Left lung (tissue), 10 donors: Measurements from ENCODE around the gene DNM3. TPM values are rescaled to one million over a fixed set of nuclear protein-coding genes. Genes with fewer than 3 reads are reported as not detected.

Experiments
- ATAC-seq: fragments of 200-7000 bp; cut with Tn5 transposase; one replicate; pipeline ENCODE4 v1.9.1; 2020; ENCODE audit warnings: moderate library complexity
- DNase-seq, 4 donors: peaks; one replicate each; pipeline ENCODE4 v3.0.0-alpha.2; 2013 to 2020
- H3K27ac ChIP-seq, 2 donors: fragments of 200-600 bp; sonication (generic) in 1 of 2; one replicate each; pipeline versions ENCODE4 v1.5.0 to v1.8.0; 2020 to 2021
- H3K27me3 ChIP-seq, 2 donors: fragments of 200-600 bp; sonication (generic) in 1 of 2; one replicate each; pipeline versions ENCODE4 v1.5.0 to v1.8.0; 2020 to 2021
- H3K36me3 ChIP-seq, 2 donors: fragments of 200-600 bp; sonication (generic) in 1 of 2; one replicate each; pipeline versions ENCODE4 v1.5.0 to v1.8.0; 2020 to 2021
- H3K4me1 ChIP-seq, 2 donors: fragments of 200-600 bp; one replicate each; pipeline ENCODE4 v1.8.0; 2021
- H3K4me3 ChIP-seq, 2 donors: fragments of 200-600 bp; sonication (generic) in 1 of 2; one replicate each; pipeline versions ENCODE4 v1.5.0 to v1.8.0; 2020 to 2021; ENCODE audit warnings: mild to moderate bottlenecking in 1 of 2
- H3K9me3 ChIP-seq, 2 donors: fragments of 200-600 bp; sonication (generic) in 1 of 2; one replicate each; pipeline versions ENCODE4 v1.5.0 to v1.8.0; 2020 to 2021
- intact Hi-C, 2 donors: fragments of 100-400 bp; cut with DNase I; formaldehyde crosslinking; loops; one replicate each; pipeline versions ENCODE4 v1.11.2 to v1.14.2; 2022
- polyA plus RNA-seq, 6 donors: library from polyadenylated mRNA; unstranded; fragments of 120-200 nt; gene quantifications; one replicate each; pipeline ENCODE4 v1.2.1, GENCODE V29; 2013; ENCODE audit not compliant: insufficient read length in 6 of 6
- total RNA-seq, 2 donors: library from RNA; stranded (reverse); fragmentation: NEBNext Ultra II Directional; extraction: Animal tissue kit (Norgen Biotek cat#: 25700); gene quantifications; one replicate each; pipeline ENCODE4 v1.2.1, GENCODE V29; 2021
- TF ChIP-seq, protein P1 (sequence below), 2 donors: fragments of 200-600 bp; sonication (generic) in 1 of 2; IDR thresholded peaks; one replicate each; pipeline versions ENCODE4 v1.5.0 to v1.8.0; 2021; ENCODE audit warnings: antibody characterized with exemption in 2 of 2
- donor health status: DM: no; HTN: yes; CAD: no.
- donor health status: DM: no; HTN: no; CAD: no.

DNM3 gene
- total and polyA plus RNA-seq, 8 donors: 5.2 to 7.7 (median 6.3) TPM

GRCh38 chr1:172410027-172410426, 568.7 kb downstream of the DNM3 start:
- DNase-seq (no peak), ATAC-seq (no peak)
- TF ChIP-seq, protein P1, sequence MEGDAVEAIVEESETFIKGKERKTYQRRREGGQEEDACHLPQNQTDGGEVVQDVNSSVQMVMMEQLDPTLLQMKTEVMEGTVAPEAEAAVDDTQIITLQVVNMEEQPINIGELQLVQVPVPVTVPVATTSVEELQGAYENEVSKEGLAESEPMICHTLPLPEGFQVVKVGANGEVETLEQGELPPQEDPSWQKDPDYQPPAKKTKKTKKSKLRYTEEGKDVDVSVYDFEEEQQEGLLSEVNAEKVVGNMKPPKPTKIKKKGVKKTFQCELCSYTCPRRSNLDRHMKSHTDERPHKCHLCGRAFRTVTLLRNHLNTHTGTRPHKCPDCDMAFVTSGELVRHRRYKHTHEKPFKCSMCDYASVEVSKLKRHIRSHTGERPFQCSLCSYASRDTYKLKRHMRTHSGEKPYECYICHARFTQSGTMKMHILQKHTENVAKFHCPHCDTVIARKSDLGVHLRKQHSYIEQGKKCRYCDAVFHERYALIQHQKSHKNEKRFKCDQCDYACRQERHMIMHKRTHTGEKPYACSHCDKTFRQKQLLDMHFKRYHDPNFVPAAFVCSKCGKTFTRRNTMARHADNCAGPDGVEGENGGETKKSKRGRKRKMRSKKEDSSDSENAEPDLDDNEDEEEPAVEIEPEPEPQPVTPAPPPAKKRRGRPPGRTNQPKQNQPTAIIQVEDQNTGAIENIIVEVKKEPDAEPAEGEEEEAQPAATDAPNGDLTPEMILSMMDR (IDR thresholded peaks at IDR 0.05): no peak
- no peak overlapping the region for H3K4me3 ChIP-seq
- no peaks in the 10 kb centered on the region for H3K9me3 ChIP-seq
- intact Hi-C loops: no loop called here
- no peaks in the 10 kb centered on the region for H3K27me3 ChIP-seq
- no peak overlapping the region for H3K27ac ChIP-seq
- no peaks in the 10 kb centered on the region for H3K4me1 ChIP-seq
- H3K36me3 ChIP-seq: no peaks in the 10 kb centered on the region

DNA sequence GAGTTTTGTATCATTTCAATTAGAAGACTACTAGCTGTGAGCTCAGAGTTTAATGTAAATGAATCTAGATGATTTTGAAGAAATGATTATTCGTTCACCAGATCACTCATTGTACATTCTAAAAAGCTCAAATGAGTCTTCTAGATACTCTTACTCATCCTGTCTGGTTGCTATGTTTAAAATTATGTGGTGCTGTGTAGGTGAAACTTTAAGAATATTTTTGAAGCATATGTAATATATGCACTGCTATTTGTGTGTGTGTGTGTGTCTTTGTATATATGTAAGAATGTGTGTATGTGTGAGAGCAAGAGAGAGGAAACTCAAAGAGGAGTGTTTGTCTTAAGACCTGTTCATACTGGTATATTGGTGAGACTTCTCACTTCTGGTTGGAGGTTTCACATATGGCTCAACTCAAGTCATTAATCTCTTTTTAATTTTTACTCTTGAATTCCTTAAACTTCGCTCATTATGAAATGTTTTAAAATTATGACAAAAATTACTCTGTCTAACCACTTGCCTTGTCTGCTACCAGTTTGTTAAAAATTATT, 570.6 kb downstream of the DNM3 start:
- Histone ChIP-seq H3K4me3 (no peak overlapping the region), H3K4me1 (no peaks in the 10 kb centered on the region), H3K36me3 (no peaks in the 10 kb centered on the region), H3K9me3 (no peaks in the 10 kb centered on the region), H3K27ac (no peak overlapping the region), H3K27me3 (no peaks in the 10 kb centered on the region)
- TF ChIP-seq, protein P1 (IDR thresholded peaks at IDR 0.05): no peak
- no peak for ATAC-seq
- intact Hi-C loops: no loop called here
- no peak for DNase-seq

- Histone ChIP-seq H3K27me3 (no peaks in the 10 kb centered on the region), H3K36me3 (no peaks in the 10 kb centered on the region), H3K27ac (no peak overlapping the region), H3K4me1 (no peaks in the 10 kb centered on the region), H3K4me3 (no peak overlapping the region), H3K9me3 (no peaks in the 10 kb centered on the region)
- no peak for ATAC-seq
- TF ChIP-seq, protein P1 (IDR thresholded peaks at IDR 0.05): no peak
- intact Hi-C loops: no loop called here
- DNase-seq: no peak
Measured at GRCh38 chr1:172414331-172414730, 573.0 kb downstream of the DNM3 start.

DNA sequence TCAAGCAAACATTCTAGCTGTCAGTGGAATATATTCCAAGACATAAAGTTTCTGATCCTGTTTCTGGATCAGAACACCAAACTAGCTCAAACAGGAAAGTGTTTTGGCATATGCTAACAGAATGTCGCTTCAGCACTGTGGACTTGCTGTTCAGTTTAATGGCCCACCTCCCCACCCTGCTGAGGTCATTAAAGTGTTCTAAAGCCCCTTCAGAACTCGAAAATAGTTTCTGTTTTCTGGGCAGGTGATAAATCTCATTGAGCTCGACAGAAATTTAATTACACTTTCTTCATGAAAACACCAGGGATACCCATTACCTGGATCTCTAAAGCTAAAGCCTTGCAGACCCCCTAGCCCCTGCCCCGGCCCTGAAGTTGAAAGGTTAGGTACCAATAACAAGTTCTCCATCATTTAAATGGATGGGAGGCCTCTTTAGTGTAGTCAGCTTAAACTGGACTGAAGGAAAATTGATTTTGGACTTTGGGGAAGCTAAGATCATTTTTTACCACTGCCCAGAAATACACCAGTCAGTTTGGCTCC, 575.3 kb downstream of the DNM3 start:
- DNase-seq (no peak), ATAC-seq (no peak)
- Histone ChIP-seq H3K4me3 (no peak overlapping the region), H3K9me3 (no peaks in the 10 kb centered on the region), H3K27me3 (no peaks in the 10 kb centered on the region), H3K27ac (no peak overlapping the region), H3K4me1 (no peaks in the 10 kb centered on the region), H3K36me3 (no peaks in the 10 kb centered on the region)
- intact Hi-C loops: no loop called here
- TF ChIP-seq, protein P1 (IDR thresholded peaks at IDR 0.05): no peak

DNA sequence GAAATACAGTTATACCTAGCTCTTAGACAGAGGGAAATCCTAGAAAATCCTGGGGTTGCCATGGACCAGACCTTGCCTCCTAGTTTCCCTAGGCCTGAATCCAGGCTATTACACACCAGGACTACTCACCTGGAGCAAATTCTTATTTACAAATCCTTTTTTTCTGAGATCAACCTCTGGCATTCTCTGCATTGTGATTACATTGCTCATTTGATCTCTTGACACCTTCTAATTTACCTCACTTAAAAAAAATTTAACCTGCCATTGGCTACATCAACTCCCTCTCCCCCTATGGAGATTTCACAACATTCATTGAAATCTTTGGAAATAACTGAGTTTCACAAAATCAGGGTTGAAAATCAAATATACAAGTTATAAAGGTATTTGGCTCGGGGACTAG, 576.3 kb downstream of the DNM3 start:
- no peak for DNase-seq
- TF ChIP-seq, protein P1 (IDR thresholded peaks at IDR 0.05): no peak
- Histone ChIP-seq H3K27ac (no peak overlapping the region), H3K9me3 (no peaks in the 10 kb centered on the region), H3K4me3 (no peak overlapping the region), H3K27me3 (no peaks in the 10 kb centered on the region), H3K36me3 (no peaks in the 10 kb centered on the region), H3K4me1 (no peaks in the 10 kb centered on the region)
- peak; percentile 30 for ATAC-seq
- intact Hi-C loops: no loop called here
